ENCODE measurements around the gene MGMT. TPM values are rescaled to one million over a fixed set of nuclear protein-coding genes. Genes with fewer than 3 reads are reported as not detected.

The MGMT gene
- total and polyA plus RNA-seq, 8 donors: 1.2 to 37.8 (median 21.3) TPM

GRCh38 chr10:129438024-129438423 is 29.0 kb upstream of the MGMT start:
- 75 to 85% (median 84%) methylated on average over 8 of the region's 8 CpGs for WGBS, 5 donors
- intact Hi-C loops (cut with DNase I; ENCODE audit: low total_unique reads): no loop called here
- no peak for DNase-seq

GRCh38 chr10:129440247-129440646 is 26.8 kb upstream of the MGMT start:
- Histone ChIP-seq H3K9me3 (peaks cover 0 to 5% (median 0%) of the 10 kb centered on the region in 4 donors), H3K27ac (no peak overlapping the region), H3K27me3 (peaks cover 0 to 7% (median 0%) of the 10 kb centered on the region in 3 donors), H3K36me3 (no peaks in the 10 kb centered on the region), H3K4me1 (no peaks in the 10 kb centered on the region), H3K4me3 (no peak overlapping the region)
- intact Hi-C loops (cut with DNase I; ENCODE audit: low total_unique reads): no loop called here
- no peak for DNase-seq
- TF ChIP-seq CTCF (IDR thresholded peaks at IDR 0.05) (no peak), POLR2A (IDR thresholded peaks at IDR 0.05) (no peak), EP300 (IDR thresholded peaks at IDR 0.05) (no peak), POLR2AphosphoS5 (IDR thresholded peaks at IDR 0.05) (no peak)
- 87 to 92% (median 91%) methylated on average over 7 of the region's 7 CpGs for WGBS, 5 donors

More at GRCh38 chr10:129438024-129438423, 29.0 kb upstream of the MGMT start:
- Histone ChIP-seq H3K4me3 (no peak overlapping the region), H3K27me3 (peaks cover 0 to 7% (median 0%) of the 10 kb centered on the region in 3 donors), H3K27ac (no peak overlapping the region), H3K4me1 (no peaks in the 10 kb centered on the region), H3K36me3 (no peaks in the 10 kb centered on the region), H3K9me3 (peaks cover 0 to 5% (median 0%) of the 10 kb centered on the region in 4 donors)
- TF ChIP-seq POLR2A (IDR thresholded peaks at IDR 0.05): no peak
- no peak for TF ChIP-seq POLR2AphosphoS5 (IDR thresholded peaks at IDR 0.05)
- TF ChIP-seq CTCF (IDR thresholded peaks at IDR 0.05): no peak
- no peak for TF ChIP-seq EP300 (IDR thresholded peaks at IDR 0.05)

DNA sequence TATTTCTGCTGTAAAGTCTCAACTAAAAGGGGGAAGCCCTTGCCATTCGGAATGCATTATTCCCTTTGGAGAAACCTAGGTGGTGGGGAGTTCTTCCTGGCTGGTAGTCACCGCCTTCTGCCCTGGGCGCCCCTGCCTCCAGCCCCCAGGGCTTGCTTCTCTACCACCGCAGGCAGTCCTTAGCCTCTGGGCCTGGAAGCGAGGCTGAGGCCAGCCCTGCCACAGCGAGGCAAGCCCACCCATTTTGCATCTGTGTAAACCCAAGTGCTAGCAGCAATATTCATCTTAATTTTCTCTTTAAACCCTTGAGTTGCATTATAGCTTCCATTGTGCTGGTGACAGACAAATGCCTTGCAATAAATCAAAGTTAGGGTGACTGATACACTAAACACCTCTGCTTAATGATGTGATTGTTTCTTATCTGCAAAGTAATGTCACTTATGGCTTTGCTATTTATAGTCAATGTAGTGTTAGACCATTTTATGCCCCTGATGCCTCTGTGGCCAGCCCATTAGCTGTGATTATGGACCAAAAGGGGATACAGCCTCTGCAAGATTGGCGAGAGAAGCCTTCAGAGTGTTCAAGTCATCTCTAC is 26.2 kb upstream of the MGMT start:
- DNase-seq: no peak
- no peak overlapping the region for H3K27ac ChIP-seq
- H3K4me1 ChIP-seq: no peaks in the 10 kb centered on the region
- no peak overlapping the region for H3K4me3 ChIP-seq
- intact Hi-C loops (cut with DNase I; ENCODE audit: low total_unique reads): no loop called here
- H3K9me3 ChIP-seq: peaks cover 0 to 5% (median 0%) of the 10 kb centered on the region in 4 donors
- no peak for TF ChIP-seq POLR2A (IDR thresholded peaks at IDR 0.05)
- TF ChIP-seq EP300 (IDR thresholded peaks at IDR 0.05): no peak
- no peak for TF ChIP-seq POLR2AphosphoS5 (IDR thresholded peaks at IDR 0.05)
- no peak for TF ChIP-seq CTCF (IDR thresholded peaks at IDR 0.05)
- peaks cover 0 to 7% (median 0%) of the 10 kb centered on the region in 3 donors for H3K27me3 ChIP-seq
- 80 to 90% (median 84%) methylated on average over 7 of the region's 7 CpGs for WGBS, 5 donors
- no peaks in the 10 kb centered on the region for H3K36me3 ChIP-seq

DNA sequence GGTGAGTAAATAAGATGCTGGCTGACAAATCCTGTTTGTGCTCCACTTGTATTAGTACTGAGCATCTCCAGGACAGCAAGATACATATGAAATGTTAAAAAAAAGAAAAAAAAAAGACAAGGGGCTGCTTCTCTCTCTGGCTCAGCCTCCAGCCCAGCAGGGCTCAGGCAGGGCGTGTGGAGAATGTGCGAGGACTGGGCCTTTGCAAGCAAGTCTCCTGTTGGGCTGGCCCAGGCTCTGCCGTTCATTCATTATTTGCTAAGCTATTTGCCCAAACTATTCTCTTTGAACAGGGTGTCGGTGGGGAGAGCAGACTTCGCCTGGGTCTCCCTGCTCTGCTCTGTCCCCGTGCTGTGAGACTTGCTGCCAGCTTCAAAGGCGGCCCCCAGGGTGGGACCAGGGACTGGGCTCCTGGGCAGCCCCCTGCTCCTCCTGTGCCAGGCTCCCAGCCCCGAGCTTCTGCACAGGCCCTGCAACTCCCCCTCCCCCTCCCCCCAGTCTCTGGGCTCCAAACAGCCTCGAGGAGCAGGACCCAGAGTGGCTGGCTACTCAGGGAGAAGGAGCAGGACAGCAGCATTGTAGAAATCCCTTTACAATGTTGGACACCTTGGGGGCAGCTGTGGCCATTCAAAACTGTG is 25.6 kb upstream of the MGMT start:
- Histone ChIP-seq H3K27me3 (peaks cover 0 to 8% (median 0%) of the 10 kb centered on the region in 3 donors), H3K36me3 (no peaks in the 10 kb centered on the region), H3K4me1 (no peaks in the 10 kb centered on the region), H3K4me3 (no peak overlapping the region), H3K27ac (no peak overlapping the region), H3K9me3 (no peaks in the 10 kb centered on the region)
- WGBS, 5 donors: 52 to 68% (median 62%) methylated on average over 9 of the region's 9 CpGs
- DNase-seq: no peak
- intact Hi-C loops (cut with DNase I; ENCODE audit: low total_unique reads): no loop called here
- TF ChIP-seq POLR2A (IDR thresholded peaks at IDR 0.05): no peak
- no peak for TF ChIP-seq POLR2AphosphoS5 (IDR thresholded peaks at IDR 0.05)
- TF ChIP-seq EP300 (IDR thresholded peaks at IDR 0.05): no peak
- TF ChIP-seq CTCF (IDR thresholded peaks at IDR 0.05): no peak
